DLD1 (cell line): Measurements from ENCODE around the gene MUC7.

Source experiments
- in situ Hi-C: cut with HindIII; loops from 2 replicates; pipeline ENCODE4 v1.10.0; 2017; ENCODE audit warnings: low sequenced_read_pairs

The MUC7 gene

GRCh38 chr4:70531981-70532380, 60.0 kb downstream of the MUC7 start:
- in situ Hi-C loops, result no loop called here
